ENCODE measurements around the gene ADCY7. TPM values are rescaled to one million over a fixed set of nuclear protein-coding genes. Genes with fewer than 3 reads are reported as not detected.

The ADCY7 gene
- total RNA-seq, 5 donors from 2014 or later (not counting 1 experiment from before 2014, with no cell fraction given) = 201 to 314 (median 278) TPM

DNA sequence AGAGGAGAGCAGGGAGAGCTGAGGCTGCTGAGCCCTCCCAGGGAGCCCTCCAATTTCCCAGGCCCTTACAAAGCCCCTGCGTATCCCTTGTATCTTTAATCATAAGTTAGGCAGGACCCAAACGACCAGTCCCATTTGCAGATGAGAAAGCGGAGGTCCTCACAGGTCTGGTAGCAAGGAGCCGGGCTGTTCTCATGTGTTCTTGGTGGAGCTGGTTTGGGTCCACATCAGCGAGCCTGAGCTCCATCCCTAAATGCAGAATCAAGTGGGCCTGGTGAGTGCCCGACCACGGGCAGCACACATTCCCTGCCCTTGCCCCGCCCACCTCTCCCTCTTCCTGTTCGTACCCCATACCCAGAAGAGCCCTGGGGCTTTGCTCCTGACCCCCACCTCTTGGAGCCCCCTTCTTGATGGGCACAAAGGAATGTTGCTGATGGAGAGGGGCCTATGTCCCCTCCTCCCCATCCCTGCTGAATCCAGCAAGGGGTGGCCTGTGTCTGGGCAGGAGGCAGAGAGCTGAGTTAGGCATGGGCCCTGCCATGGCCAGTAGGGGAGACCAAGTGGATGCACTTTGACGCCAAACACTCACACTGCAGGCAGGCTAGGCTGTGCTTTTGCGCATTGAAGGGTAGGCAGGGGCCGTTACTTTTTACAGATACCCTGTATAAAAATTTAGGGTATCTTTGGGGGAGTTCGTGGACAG lies 18.3 kb upstream of the ADCY7 start:
- peak overlapping the region in 1 of 3 donors; percentile 77 for H3K4me3 Mint-ChIP-seq

DNA sequence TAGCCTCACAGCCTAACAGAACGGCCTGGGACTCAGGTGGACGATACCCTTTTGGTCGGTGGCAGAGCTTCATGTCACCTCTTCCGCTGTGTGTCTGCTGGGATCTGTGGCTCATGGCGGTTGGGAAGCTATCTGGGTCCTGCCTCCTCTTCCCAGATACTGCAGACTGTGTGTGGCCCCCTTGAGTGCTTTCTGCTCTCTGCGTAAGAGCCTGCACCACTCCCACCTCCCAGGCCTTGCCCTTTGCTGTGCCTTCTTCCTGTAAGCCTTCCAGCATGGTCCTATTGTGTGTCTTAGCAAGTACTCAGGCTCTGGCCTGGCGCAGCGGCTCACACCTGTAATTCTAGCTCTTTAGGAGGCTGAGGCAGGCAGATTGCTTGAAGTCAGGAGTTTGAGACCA lies 17.5 kb upstream of the ADCY7 start:
- no peak overlapping the region for H3K27ac ChIP-seq (ENCODE audit: low read length)
- ChIA-PET CTCF (no interaction called here), POLR2A (no interaction called here)
- no peaks in the 10 kb centered on the region for H3K36me3 ChIP-seq (ENCODE audit: control insufficient read depth in 2 of 2, extremely low read depth in 1 of 2, insufficient read depth in 1 of 2, low read length in 1 of 2)
- peak overlapping the region in 1 of 2 donors; percentile 6 for H3K27ac Mint-ChIP-seq
- peaks cover 0 to 30% of the 10 kb centered on the region in 2 experiments for H3K27me3 ChIP-seq (replicated peaks in 1 of 2; ENCODE audit: control insufficient read depth in 2 of 2, extremely low read depth in 1 of 2, insufficient read depth in 2 of 2, low read length in 1 of 2)
- H3K4me1 Mint-ChIP-seq = peaks cover 7 to 14% (median 10%) of the 10 kb centered on the region in 3 donors
- DNase-seq (no peak), ATAC-seq (replicated peaks in 1 of 4) (no peak)
- H3K4me1 ChIP-seq (ENCODE audit: control insufficient read depth in 1 of 2, extremely low read depth in 1 of 2, insufficient read depth in 2 of 2, low read length in 2 of 2) = peaks cover 3 to 22% of the 10 kb centered on the region in 2 experiments
- WGBS (ENCODE audit: insufficient coverage) = 91% methylated on average over 8 of the region's 8 CpGs
- H3K27me3 Mint-ChIP-seq = no peaks in the 10 kb centered on the region
- no peaks in the 10 kb centered on the region for H3K36me3 Mint-ChIP-seq
- no peaks in the 10 kb centered on the region for H3K9me3 ChIP-seq
- H3K9me3 Mint-ChIP-seq = no peaks in the 10 kb centered on the region
- no peak overlapping the region for H3K4me3 ChIP-seq (ENCODE audit: control insufficient read depth in 1 of 2, extremely low read depth in 1 of 2, low read length in 1 of 2)
- H3K4me3 Mint-ChIP-seq = no peak overlapping the region

More for the DNA sequence above, 18.3 kb upstream of the ADCY7 start:
- Mint-ChIP-seq H3K9me3 (no peaks in the 10 kb centered on the region), H3K36me3 (no peaks in the 10 kb centered on the region), H3K27ac (no peak overlapping the region), H3K4me1 (peaks cover 7 to 14% (median 10%) of the 10 kb centered on the region in 3 donors), H3K27me3 (no peaks in the 10 kb centered on the region)
- H3K4me3 ChIP-seq (ENCODE audit: control insufficient read depth in 1 of 2, extremely low read depth in 1 of 2, low read length in 1 of 2) = no peak overlapping the region
- POLR2A ChIA-PET = no interaction called here
- peaks cover 0 to 26% of the 10 kb centered on the region in 2 experiments for H3K27me3 ChIP-seq (replicated peaks in 1 of 2; ENCODE audit: control insufficient read depth in 2 of 2, extremely low read depth in 1 of 2, insufficient read depth in 2 of 2, low read length in 1 of 2)
- CTCF ChIA-PET = no interaction called here
- ATAC-seq (replicated peaks in 1 of 4) = no peak
- no peak for DNase-seq
- WGBS (ENCODE audit: insufficient coverage) = 97% methylated on average over 7 of the region's 13 CpGs
- H3K36me3 ChIP-seq (ENCODE audit: control insufficient read depth in 2 of 2, extremely low read depth in 1 of 2, insufficient read depth in 1 of 2, low read length in 1 of 2) = no peaks in the 10 kb centered on the region
- H3K27ac ChIP-seq (ENCODE audit: low read length) = no peak overlapping the region
- H3K4me1 ChIP-seq (ENCODE audit: control insufficient read depth in 1 of 2, extremely low read depth in 1 of 2, insufficient read depth in 2 of 2, low read length in 2 of 2) = peaks cover 3 to 22% of the 10 kb centered on the region in 2 experiments
- H3K9me3 ChIP-seq = no peaks in the 10 kb centered on the region

DNA sequence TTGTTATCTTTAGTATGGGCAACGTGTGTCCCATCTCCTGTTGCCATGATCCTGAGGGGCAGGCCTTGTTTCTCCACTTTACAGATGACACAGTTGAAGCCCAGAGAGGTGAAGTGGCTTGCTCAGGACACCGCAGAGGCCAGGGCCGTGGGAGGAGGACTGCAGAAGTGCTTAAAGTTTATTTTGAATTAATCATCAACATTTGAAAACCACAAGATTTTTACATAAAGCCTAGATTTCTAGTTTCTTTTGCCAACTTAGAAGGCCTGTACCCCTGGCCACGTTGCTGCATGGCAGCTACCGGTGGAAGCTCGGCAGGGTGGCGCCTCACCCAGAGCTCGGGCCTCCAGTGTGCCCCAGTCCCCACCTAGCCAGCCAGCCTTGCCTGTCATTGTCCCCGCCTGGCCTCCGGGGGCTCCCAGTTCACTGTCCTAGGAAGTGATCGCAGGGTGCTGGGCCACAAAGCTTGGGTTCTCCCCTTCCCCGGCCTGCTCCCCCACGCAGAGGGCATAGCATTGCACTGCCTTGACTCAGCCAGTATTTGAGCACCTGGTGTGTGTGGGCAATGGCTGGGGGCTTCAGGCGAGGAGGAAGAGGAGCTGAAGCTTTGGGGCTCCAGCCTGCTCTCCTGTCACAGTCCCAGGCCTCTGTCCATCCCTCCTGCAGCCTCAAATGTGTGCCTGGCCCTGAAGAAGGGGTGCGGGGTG lies 14.8 kb upstream of the ADCY7 start:
- H3K36me3 Mint-ChIP-seq = no peaks in the 10 kb centered on the region
- peaks cover 0 to 3% of the 10 kb centered on the region in 2 donors for H3K27me3 Mint-ChIP-seq
- POLR2A ChIA-PET = interaction anchor here in 1 of 2 donors (0.7 kb wide), 1 partner anchor 63 kb away, joined by 3 read pairs; no protein-coding TSS in a partner anchor

DNA sequence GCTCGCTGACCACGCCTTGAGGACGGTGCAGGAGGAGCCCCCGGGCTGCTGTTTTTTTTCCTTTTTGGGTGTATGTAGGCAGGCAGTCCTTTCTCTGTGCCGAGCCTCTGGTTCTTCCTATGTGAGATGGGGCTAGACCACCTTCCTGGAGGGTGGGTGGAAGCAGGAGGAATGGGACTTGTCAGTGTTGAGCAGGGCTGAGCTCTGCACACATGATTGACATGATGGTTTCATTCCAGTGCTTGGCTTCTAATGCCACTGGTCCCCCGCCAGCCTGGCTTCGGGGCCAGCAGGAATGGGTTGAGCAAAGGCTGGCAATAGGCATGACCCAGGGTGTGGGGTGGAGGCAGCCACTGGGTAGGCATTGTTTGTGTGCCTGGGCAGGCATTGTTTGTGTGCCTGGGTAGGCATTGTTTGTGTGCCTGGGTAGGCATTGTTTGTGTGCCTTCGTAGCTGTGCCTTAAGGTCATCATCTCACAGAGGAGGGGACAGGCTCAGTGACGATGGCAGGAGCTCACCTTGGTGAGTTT lies 14.2 kb upstream of the ADCY7 start:
- Histone ChIP-seq H3K9me3 (no peaks in the 10 kb centered on the region), H3K4me1 (ENCODE audit: control insufficient read depth in 1 of 2, extremely low read depth in 1 of 2, insufficient read depth in 2 of 2, low read length in 2 of 2) (no peaks in the 10 kb centered on the region), H3K4me3 (ENCODE audit: control insufficient read depth in 1 of 2, extremely low read depth in 1 of 2, low read length in 1 of 2) (no peak overlapping the region), H3K36me3 (ENCODE audit: control insufficient read depth in 2 of 2, extremely low read depth in 1 of 2, insufficient read depth in 1 of 2, low read length in 1 of 2) (no peaks in the 10 kb centered on the region), H3K27ac (ENCODE audit: low read length) (no peak overlapping the region), H3K27me3 (replicated peaks in 1 of 2; ENCODE audit: control insufficient read depth in 2 of 2, extremely low read depth in 1 of 2, insufficient read depth in 2 of 2, low read length in 1 of 2) (peaks cover 0 to 6% of the 10 kb centered on the region in 2 experiments)
- ChIA-PET POLR2A (no interaction called here), CTCF (no interaction called here)
- Mint-ChIP-seq H3K27ac (no peak overlapping the region), H3K27me3 (peaks cover 0 to 3% of the 10 kb centered on the region in 2 donors), H3K4me1 (peaks cover 0 to 2% (median 1%) of the 10 kb centered on the region in 3 donors), H3K36me3 (no peaks in the 10 kb centered on the region), H3K4me3 (no peak overlapping the region), H3K9me3 (no peaks in the 10 kb centered on the region)
- WGBS (ENCODE audit: insufficient coverage) = 90% methylated on average over 5 of the region's 9 CpGs
- no peak for ATAC-seq (replicated peaks in 1 of 4)
- DNase-seq = no peak

More for the DNA sequence above, 14.8 kb upstream of the ADCY7 start:
- Histone ChIP-seq H3K4me3 (ENCODE audit: control insufficient read depth in 1 of 2, extremely low read depth in 1 of 2, low read length in 1 of 2) (no peak overlapping the region), H3K27me3 (replicated peaks in 1 of 2; ENCODE audit: control insufficient read depth in 2 of 2, extremely low read depth in 1 of 2, insufficient read depth in 2 of 2, low read length in 1 of 2) (peaks cover 0 to 12% of the 10 kb centered on the region in 2 experiments), H3K9me3 (no peaks in the 10 kb centered on the region), H3K4me1 (ENCODE audit: control insufficient read depth in 1 of 2, extremely low read depth in 1 of 2, insufficient read depth in 2 of 2, low read length in 2 of 2) (peaks cover 0 to 6% of the 10 kb centered on the region in 2 experiments), H3K36me3 (ENCODE audit: control insufficient read depth in 2 of 2, extremely low read depth in 1 of 2, insufficient read depth in 1 of 2, low read length in 1 of 2) (no peaks in the 10 kb centered on the region), H3K27ac (ENCODE audit: low read length) (no peak overlapping the region)
- Mint-ChIP-seq H3K27ac (peak overlapping the region in 1 of 2 donors; percentile 44), H3K4me1 (peaks cover 0 to 7% (median 1%) of the 10 kb centered on the region in 3 donors), H3K9me3 (no peaks in the 10 kb centered on the region), H3K4me3 (no peak overlapping the region)
- WGBS (ENCODE audit: insufficient coverage) = 87% methylated on average over 9 of the region's 15 CpGs
- no peak for ATAC-seq (replicated peaks in 1 of 4)
- no peak for DNase-seq
- CTCF ChIA-PET = interaction anchor here in 1 of 2 donors (0.6 to 1.3 kb wide), 2 partner anchors 40 to 412 kb away, joined by 3 to 4 read pairs; no protein-coding TSS in a partner anchor

DNA sequence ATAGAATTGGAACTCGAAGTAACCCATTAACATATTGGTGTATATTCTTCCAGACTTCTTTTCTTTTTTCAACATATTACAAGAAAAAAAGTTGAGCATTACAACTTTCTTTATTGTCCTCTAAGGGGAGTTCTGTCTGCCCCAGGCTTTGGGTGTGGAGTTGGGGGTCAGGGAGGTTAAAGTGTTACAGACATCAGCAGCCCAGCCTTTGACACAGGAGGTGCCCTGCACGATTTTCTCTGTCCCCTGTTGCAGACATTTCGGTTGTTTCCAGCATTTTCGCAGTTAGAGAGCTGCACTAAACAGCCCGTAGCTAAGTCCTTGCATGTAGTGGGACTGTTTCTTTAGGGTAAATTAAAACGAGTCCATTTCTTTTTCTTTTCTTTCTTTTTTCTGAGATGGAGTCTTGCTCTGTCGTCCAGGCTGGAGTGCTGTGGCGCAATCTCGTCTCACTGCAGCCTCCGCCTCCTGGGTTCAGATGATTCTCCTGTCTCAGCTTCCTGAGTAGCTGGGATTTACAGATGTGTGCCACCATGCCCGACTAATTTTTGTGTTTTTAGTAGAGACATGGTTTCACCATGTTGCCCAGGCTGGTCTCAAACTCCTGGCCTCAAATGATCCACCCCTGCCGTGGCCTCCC lies 13.4 kb upstream of the ADCY7 start:
- Mint-ChIP-seq H3K27me3 (peaks cover 0 to 3% of the 10 kb centered on the region in 2 donors), H3K9me3 (no peaks in the 10 kb centered on the region), H3K36me3 (no peaks in the 10 kb centered on the region), H3K4me1 (peaks cover 0 to 1% (median 0%) of the 10 kb centered on the region in 3 donors), H3K27ac (no peak overlapping the region), H3K4me3 (no peak overlapping the region)
- Histone ChIP-seq H3K9me3 (no peaks in the 10 kb centered on the region), H3K4me3 (ENCODE audit: control insufficient read depth in 1 of 2, extremely low read depth in 1 of 2, low read length in 1 of 2) (no peak overlapping the region), H3K36me3 (ENCODE audit: control insufficient read depth in 2 of 2, extremely low read depth in 1 of 2, insufficient read depth in 1 of 2, low read length in 1 of 2) (no peaks in the 10 kb centered on the region), H3K4me1 (ENCODE audit: control insufficient read depth in 1 of 2, extremely low read depth in 1 of 2, insufficient read depth in 2 of 2, low read length in 2 of 2) (no peaks in the 10 kb centered on the region), H3K27ac (ENCODE audit: low read length) (no peak overlapping the region), H3K27me3 (replicated peaks in 1 of 2; ENCODE audit: control insufficient read depth in 2 of 2, extremely low read depth in 1 of 2, insufficient read depth in 2 of 2, low read length in 1 of 2) (peaks cover 0 to 5% of the 10 kb centered on the region in 2 experiments)
- WGBS (ENCODE audit: insufficient coverage) = 94% methylated on average over 6 of the region's 12 CpGs
- no peak for DNase-seq
- ChIA-PET POLR2A (no interaction called here), CTCF (no interaction called here)
- ATAC-seq (replicated peaks in 1 of 4) = no peak

DNA sequence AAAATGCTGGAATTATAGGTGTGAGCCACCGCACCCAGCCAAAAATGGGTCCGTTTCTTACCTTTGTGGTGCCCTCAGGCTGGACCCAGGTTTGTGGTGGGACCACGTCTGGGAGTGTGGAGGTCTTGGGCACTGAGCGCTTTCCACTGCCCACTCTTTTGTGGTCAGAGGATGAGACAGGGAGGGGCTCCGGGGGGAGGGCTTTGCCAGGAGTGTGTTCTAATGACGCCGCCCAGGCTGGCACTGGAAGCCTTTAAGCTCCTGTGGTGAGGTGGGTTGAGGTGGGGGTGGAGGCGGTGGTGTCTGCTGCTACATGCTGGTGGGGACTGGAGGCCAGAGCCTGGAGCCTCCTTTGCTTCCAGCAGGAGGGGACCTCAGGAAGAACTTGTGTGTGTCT lies 12.8 kb upstream of the ADCY7 start:
- 80% methylated on average over 8 of the region's 8 CpGs for WGBS (ENCODE audit: insufficient coverage)
- CTCF ChIA-PET = interaction anchor here in 1 of 2 donors (1.5 kb wide), 1 partner anchor 101 kb away, joined by 4 read pairs; no protein-coding TSS in a partner anchor
- no peaks in the 10 kb centered on the region for H3K9me3 ChIP-seq
- no peak overlapping the region for H3K4me3 ChIP-seq (ENCODE audit: control insufficient read depth in 1 of 2, extremely low read depth in 1 of 2, low read length in 1 of 2)
- POLR2A ChIA-PET = no interaction called here
- no peaks in the 10 kb centered on the region for H3K36me3 ChIP-seq (ENCODE audit: control insufficient read depth in 2 of 2, extremely low read depth in 1 of 2, insufficient read depth in 1 of 2, low read length in 1 of 2)
- Mint-ChIP-seq H3K27ac (no peak overlapping the region), H3K4me3 (no peak overlapping the region), H3K27me3 (peaks cover 0 to 3% of the 10 kb centered on the region in 2 donors), H3K4me1 (peaks cover 0 to 1% (median 0%) of the 10 kb centered on the region in 3 donors), H3K9me3 (no peaks in the 10 kb centered on the region), H3K36me3 (no peaks in the 10 kb centered on the region)
- no peak for ATAC-seq (replicated peaks in 1 of 4)
- no peak overlapping the region for H3K27ac ChIP-seq (ENCODE audit: low read length)
- peaks cover 0 to 5% of the 10 kb centered on the region in 2 experiments for H3K27me3 ChIP-seq (replicated peaks in 1 of 2; ENCODE audit: control insufficient read depth in 2 of 2, extremely low read depth in 1 of 2, insufficient read depth in 2 of 2, low read length in 1 of 2)
- no peaks in the 10 kb centered on the region for H3K4me1 ChIP-seq (ENCODE audit: control insufficient read depth in 1 of 2, extremely low read depth in 1 of 2, insufficient read depth in 2 of 2, low read length in 2 of 2)
- no peak for DNase-seq

Data from T-cell (primary cell).